Naive thymus-derived CD4-positive, alpha-beta T cell (primary cell): ENCODE measurements around the gene CNTN5. TPM values are rescaled to one million over a fixed set of nuclear protein-coding genes. Genes with fewer than 3 reads are reported as not detected.

ENCODE experiments used
- ATAC-seq: fragments of 150-1000 bp; cut with Tn5 transposase; 2 replicates; pipeline ENCODE4 v1.10.0; 2021; ENCODE audit warnings: mild to moderate bottlenecking, moderate library complexity
- CTCF ChIA-PET: fragments of 350-600 bp; sonication (Branson Sonifier 250); formaldehyde crosslinking; loops from one replicate; lab custom pipeline; 2021; ENCODE audit warnings: antibody characterized with exemption; lab: Charles Lee
- POLR2A ChIA-PET: fragments of 350-600 bp; sonication (Branson Sonifier 250); formaldehyde crosslinking; loops from one replicate; lab custom pipeline; 2021; ENCODE audit warnings: antibody characterized with exemption, inconsistent platforms; lab: Charles Lee
- DNase-seq, 9 donors: peaks; one replicate each; pipeline versions ENCODE4 v3.0.0 to v3.0.0-alpha.2; 2020 to 2022; ENCODE audit warnings: mixed read lengths in 1 of 9
- H3K27ac ChIP-seq: one replicate; pipeline ENCODE4 v1.7.0; 2013; ENCODE audit warnings: mild to moderate bottlenecking, low read depth, low read length, moderate library complexity
- H3K27me3 ChIP-seq, 2 donors: one replicate each; pipeline ENCODE4 v1.7.0; 2013; ENCODE audit warnings: low read length in 2 of 2, mild to moderate bottlenecking in 2 of 2, moderate library complexity in 2 of 2; ENCODE audit not compliant: control insufficient read depth in 2 of 2, insufficient read depth in 2 of 2
- H3K36me3 ChIP-seq, 3 experiments: 1 replicate in 2 of 3; 2 replicates in 1 of 3; pipeline ENCODE4 v1.7.0; 2013; ENCODE audit warnings: low read length in 3 of 3, mild to moderate bottlenecking in 3 of 3, moderate library complexity in 1 of 3; ENCODE audit not compliant: insufficient read depth in 3 of 3, control insufficient read depth in 2 of 3
- H3K4me1 ChIP-seq, 2 donors: one replicate each; pipeline ENCODE4 v1.7.0; 2013; ENCODE audit warnings: low read length in 2 of 2, mild to moderate bottlenecking in 2 of 2, moderate library complexity in 1 of 2; ENCODE audit not compliant: control insufficient read depth in 2 of 2, insufficient read depth in 2 of 2
- H3K4me3 ChIP-seq: 2 replicates; pipeline ENCODE4 v1.7.0; 2013; ENCODE audit warnings: mild to moderate bottlenecking, low read length
- H3K9me3 ChIP-seq, 3 experiments: 1 replicate in 2 of 3; 2 replicates in 1 of 3; pipeline ENCODE4 v1.7.0; 2013; ENCODE audit warnings: low read length in 3 of 3; ENCODE audit not compliant: control insufficient read depth in 2 of 3
- H3K27ac Mint-ChIP-seq, 9 donors: one replicate each; pipeline ENCODE4 v1.8.0; 2020 to 2022; ENCODE audit warnings: mixed read lengths in 9 of 9, mild to moderate bottlenecking in 8 of 9, moderate library complexity in 5 of 9, inconsistent platforms in 2 of 9
- H3K27me3 Mint-ChIP-seq, 5 donors: one replicate each; pipeline ENCODE4 v1.8.0; 2021 to 2022; ENCODE audit warnings: mixed read lengths in 5 of 5, mild to moderate bottlenecking in 1 of 5
- H3K36me3 Mint-ChIP-seq, 5 donors: one replicate each; pipeline ENCODE4 v1.8.0; 2020 to 2022; ENCODE audit warnings: mixed read lengths in 5 of 5, mild to moderate bottlenecking in 3 of 5, inconsistent platforms in 1 of 5
- H3K4me1 Mint-ChIP-seq, 7 donors: one replicate each; pipeline ENCODE4 v1.8.0; 2020 to 2022; ENCODE audit warnings: mixed read lengths in 7 of 7, mild to moderate bottlenecking in 3 of 7, inconsistent platforms in 1 of 7
- H3K4me3 Mint-ChIP-seq, 10 donors: one replicate each; pipeline ENCODE4 v1.8.0; 2020 to 2022; ENCODE audit warnings: mild to moderate bottlenecking in 10 of 10, mixed read lengths in 10 of 10, moderate library complexity in 6 of 10, inconsistent platforms in 2 of 10
- H3K9me3 Mint-ChIP-seq, 11 donors: one replicate each; pipeline ENCODE4 v1.8.0; 2020 to 2022; ENCODE audit warnings: mixed read lengths in 11 of 11, mild to moderate bottlenecking in 4 of 11, inconsistent platforms in 1 of 11, moderate library complexity in 1 of 11
- intact Hi-C, 2 donors: fragments of 100-400 bp; cut with micrococcal nuclease; formaldehyde crosslinking; loops; one replicate each; pipeline ENCODE4 v1.15.1; 2023
- polyA plus RNA-seq, 2 donors: library from polyadenylated mRNA; unstranded; fragments of 300-500 nt; fragmentation: Illumina TruSeq; gene quantifications; one replicate each; pipeline ENCODE4 v1.2.3, GENCODE V29; 2021
- total RNA-seq, 6 experiments: library from RNA in 5 of 6; stranded (reverse) in 5 of 6; gene quantifications; 1 replicate in 5 of 6; 2 replicates in 1 of 6; pipeline ENCODE4 v1.2.3 and lab custom pipeline; 2021 to 2026

Gene CNTN5
- total and polyA plus RNA-seq, 7 experiments from 2014 or later: not detected

DNA sequence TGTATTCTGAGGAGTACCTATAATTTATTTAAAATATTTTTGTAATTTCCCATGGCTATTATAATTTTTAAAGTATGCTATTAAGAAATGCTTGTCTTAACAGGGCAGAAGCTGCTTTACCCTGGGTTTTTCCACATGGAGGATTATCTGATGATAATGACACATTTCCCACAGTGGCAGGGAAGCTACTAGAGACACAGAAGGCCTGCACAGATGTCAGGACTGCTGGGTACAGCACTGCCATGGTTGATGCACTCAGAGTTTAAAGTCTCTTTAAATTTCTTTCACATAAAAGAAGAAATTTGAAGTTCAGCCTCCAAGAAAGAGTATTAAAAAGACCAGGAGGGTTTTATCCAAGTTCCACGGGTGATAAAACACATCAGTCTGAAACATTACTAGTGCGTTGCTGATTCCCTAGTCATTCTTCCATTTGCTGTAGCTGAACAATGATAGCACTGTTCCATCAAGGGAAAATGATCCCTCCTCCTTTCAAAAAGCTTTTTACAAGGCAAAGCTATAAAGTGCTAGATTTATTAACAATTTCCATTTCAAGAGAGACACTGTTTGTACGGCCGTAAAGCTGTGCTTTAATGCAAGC, 363.0 kb downstream of the CNTN5 start:
- Mint-ChIP-seq H3K36me3 (no peaks in the 10 kb centered on the region), H3K4me3 (no peak overlapping the region), H3K27ac (no peak overlapping the region), H3K4me1 (no peaks in the 10 kb centered on the region), H3K9me3 (peaks cover 0 to 19% (median 2%) of the 10 kb centered on the region in 11 donors), H3K27me3 (no peaks in the 10 kb centered on the region)
- intact Hi-C loops: no loop called here
- ChIA-PET POLR2A (no interaction called here), CTCF (no interaction called here)
- no peak overlapping the region for H3K27ac ChIP-seq
- DNase-seq (no peak), ATAC-seq (no peak)
- H3K9me3 ChIP-seq: peaks cover 0 to 4% (median 0%) of the 10 kb centered on the region in 3 experiments
- H3K36me3 ChIP-seq: no peaks in the 10 kb centered on the region
- H3K4me3 ChIP-seq: no peak overlapping the region
- H3K27me3 ChIP-seq: no peaks in the 10 kb centered on the region
- no peaks in the 10 kb centered on the region for H3K4me1 ChIP-seq

DNA sequence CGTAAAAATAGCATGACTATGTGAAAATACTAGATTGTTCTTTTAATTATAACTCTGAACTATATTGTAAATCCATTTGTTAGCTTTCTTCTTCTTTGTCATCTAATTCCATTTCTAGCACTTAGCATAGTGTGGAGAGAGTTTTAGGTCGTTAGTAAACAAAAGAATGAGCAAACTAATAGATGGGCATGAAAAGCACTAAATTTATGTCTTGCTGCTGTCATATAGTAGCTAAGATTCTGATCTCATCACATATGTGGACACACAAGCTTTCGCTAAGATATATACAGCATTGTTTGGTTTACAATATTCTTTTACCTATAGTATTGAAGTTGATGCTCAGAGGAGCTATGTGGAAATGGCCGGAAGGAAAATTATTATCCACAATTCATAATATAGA, 370.5 kb downstream of the CNTN5 start:
- no peak for ATAC-seq
- POLR2A ChIA-PET: no interaction called here
- Mint-ChIP-seq H3K27ac (no peak overlapping the region), H3K4me3 (no peak overlapping the region), H3K9me3 (peaks cover 0 to 12% (median 2%) of the 10 kb centered on the region in 11 donors), H3K4me1 (no peaks in the 10 kb centered on the region), H3K36me3 (no peaks in the 10 kb centered on the region), H3K27me3 (no peaks in the 10 kb centered on the region)
- Histone ChIP-seq H3K9me3 (peaks cover 0 to 4% (median 0%) of the 10 kb centered on the region in 3 experiments), H3K27ac (no peak overlapping the region), H3K36me3 (no peaks in the 10 kb centered on the region), H3K4me1 (no peaks in the 10 kb centered on the region), H3K27me3 (no peaks in the 10 kb centered on the region), H3K4me3 (no peak overlapping the region)
- CTCF ChIA-PET: no interaction called here
- intact Hi-C loops: no loop called here
- DNase-seq: no peak

DNA sequence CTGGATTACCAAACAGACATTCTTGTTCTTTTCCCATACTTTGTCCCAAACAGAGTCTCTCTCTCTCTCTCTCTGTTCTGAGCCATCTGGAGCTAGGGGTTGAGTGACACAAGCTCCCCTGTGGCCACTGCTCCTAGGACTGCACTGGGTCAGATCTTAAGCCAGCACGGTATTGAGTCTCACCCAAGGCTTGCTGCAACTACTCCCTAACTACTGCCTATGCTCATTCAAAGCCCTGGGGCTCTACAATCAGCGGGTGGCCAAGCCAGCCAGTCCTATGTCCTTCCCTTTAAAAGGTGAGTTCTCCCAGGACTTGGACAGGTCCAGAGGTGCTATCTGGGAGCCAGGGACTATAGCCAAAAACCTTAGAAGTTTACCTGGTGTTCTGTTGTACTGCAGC, 385.6 kb downstream of the CNTN5 start:
- no peak overlapping the region for H3K27ac ChIP-seq
- Mint-ChIP-seq H3K4me1 (no peaks in the 10 kb centered on the region), H3K27ac (no peak overlapping the region), H3K27me3 (no peaks in the 10 kb centered on the region), H3K36me3 (peaks cover 0 to 5% (median 0%) of the 10 kb centered on the region in 5 donors), H3K4me3 (no peak overlapping the region), H3K9me3 (peaks cover 0 to 30% (median 4%) of the 10 kb centered on the region in 11 donors)
- ATAC-seq: no peak
- intact Hi-C loops: no loop called here
- no peak for DNase-seq
- ChIA-PET CTCF (no interaction called here), POLR2A (no interaction called here)
- H3K27me3 ChIP-seq: no peaks in the 10 kb centered on the region
- H3K36me3 ChIP-seq: no peaks in the 10 kb centered on the region
- no peaks in the 10 kb centered on the region for H3K4me1 ChIP-seq
- H3K9me3 ChIP-seq: no peaks in the 10 kb centered on the region
- H3K4me3 ChIP-seq: no peak overlapping the region

DNA sequence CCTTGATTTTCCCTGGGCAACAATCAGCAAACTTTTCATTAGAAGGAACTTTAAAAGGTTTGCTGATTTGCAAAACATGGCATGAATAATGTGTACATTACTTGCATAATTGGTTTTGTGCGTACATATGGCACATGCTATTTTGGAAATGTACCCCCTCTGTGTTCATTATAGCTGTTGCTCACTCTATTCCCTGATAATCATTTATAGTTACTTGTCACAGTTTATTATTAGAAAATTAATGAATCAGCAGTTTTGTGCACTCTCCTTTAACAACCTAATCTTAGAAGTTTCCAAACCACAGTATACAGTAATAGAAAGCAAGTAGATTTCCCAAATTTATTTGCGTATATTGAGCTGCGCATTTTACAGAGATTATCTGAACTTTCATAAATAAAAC, 389.9 kb downstream of the CNTN5 start:
- no peaks in the 10 kb centered on the region for H3K9me3 ChIP-seq
- no peak overlapping the region for H3K4me3 ChIP-seq
- Mint-ChIP-seq H3K4me3 (no peak overlapping the region), H3K4me1 (no peaks in the 10 kb centered on the region), H3K9me3 (peaks cover 0 to 17% (median 8%) of the 10 kb centered on the region in 11 donors), H3K36me3 (peaks cover 0 to 5% (median 0%) of the 10 kb centered on the region in 5 donors), H3K27me3 (no peaks in the 10 kb centered on the region), H3K27ac (no peak overlapping the region)
- no peak for DNase-seq
- no peaks in the 10 kb centered on the region for H3K36me3 ChIP-seq
- no peaks in the 10 kb centered on the region for H3K27me3 ChIP-seq
- ChIA-PET POLR2A (no interaction called here), CTCF (no interaction called here)
- ATAC-seq: no peak
- intact Hi-C loops: no loop called here
- H3K4me1 ChIP-seq: no peaks in the 10 kb centered on the region
- no peak overlapping the region for H3K27ac ChIP-seq

DNA sequence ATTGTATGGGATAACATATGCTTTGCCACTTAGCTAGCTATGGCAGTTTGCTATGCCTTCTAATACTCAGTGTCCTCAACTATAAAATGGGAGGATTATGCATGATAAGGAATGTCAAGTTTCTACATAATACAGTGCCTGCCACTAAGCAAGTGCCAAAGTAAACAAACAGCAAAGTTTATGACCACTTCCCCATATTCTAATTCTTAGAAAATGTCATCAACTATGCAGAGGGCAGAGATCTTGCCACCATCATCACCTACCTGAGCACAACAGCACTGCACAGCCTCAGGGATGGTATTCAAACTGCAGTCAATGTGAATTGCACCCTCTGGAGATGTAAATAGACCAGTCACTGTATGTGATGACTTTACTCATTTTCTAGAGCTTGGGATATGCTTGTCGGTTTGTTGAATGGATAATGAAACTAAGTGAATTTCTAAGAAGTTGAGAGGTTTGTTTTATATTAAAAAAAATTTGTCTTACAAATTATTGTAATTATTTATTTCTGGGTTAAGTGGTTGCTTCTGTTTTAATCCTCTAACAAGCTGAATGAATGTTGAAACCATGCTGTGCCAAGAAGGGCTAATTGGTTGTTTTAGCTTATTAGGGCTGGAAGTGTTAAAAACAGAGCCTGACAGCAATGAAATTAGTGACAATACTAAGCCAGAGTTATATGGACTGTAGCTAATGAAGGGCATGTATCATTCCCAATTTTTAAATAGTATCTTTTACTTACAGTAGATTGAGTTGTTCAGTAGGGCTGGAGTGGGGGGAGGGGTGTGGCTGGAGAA, 398.4 kb downstream of the CNTN5 start:
- no peak for ATAC-seq
- Histone ChIP-seq H3K4me3 (no peak overlapping the region), H3K27me3 (no peaks in the 10 kb centered on the region), H3K36me3 (no peaks in the 10 kb centered on the region), H3K9me3 (no peaks in the 10 kb centered on the region), H3K27ac (no peak overlapping the region), H3K4me1 (no peaks in the 10 kb centered on the region)
- DNase-seq: no peak
- H3K27me3 Mint-ChIP-seq: no peaks in the 10 kb centered on the region
- ChIA-PET POLR2A (no interaction called here), CTCF (no interaction called here)
- H3K9me3 Mint-ChIP-seq: peaks cover 1 to 18% (median 6%) of the 10 kb centered on the region in 11 donors
- intact Hi-C loops: no loop called here
- no peak overlapping the region for H3K4me3 Mint-ChIP-seq
- H3K4me1 Mint-ChIP-seq: no peaks in the 10 kb centered on the region
- H3K36me3 Mint-ChIP-seq: no peaks in the 10 kb centered on the region
- no peak overlapping the region for H3K27ac Mint-ChIP-seq

DNA sequence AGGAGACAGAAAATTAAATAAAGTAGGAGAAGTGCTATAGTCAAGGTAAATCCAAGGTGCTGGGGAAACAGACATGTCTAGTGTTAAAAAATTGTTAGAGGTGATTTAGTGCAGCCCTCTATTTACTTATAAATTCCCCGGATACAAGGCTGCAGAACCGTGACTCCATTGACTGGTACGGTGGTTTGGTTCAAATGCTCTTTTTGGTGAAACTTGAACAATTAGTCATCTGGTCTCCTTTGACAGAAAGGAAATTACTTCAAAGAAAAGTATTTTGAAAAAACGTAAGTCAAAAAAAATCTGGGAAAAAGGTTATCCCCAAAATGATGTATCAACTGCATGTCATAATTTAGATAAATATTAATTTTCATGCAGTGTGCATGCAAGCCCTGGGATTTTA, 399.2 kb downstream of the CNTN5 start:
- H3K4me3 ChIP-seq: no peak overlapping the region
- POLR2A ChIA-PET: no interaction called here
- ATAC-seq: no peak
- H3K9me3 ChIP-seq: no peaks in the 10 kb centered on the region
- Mint-ChIP-seq H3K4me1 (no peaks in the 10 kb centered on the region), H3K9me3 (peaks cover 0 to 18% (median 6%) of the 10 kb centered on the region in 11 donors), H3K27ac (no peak overlapping the region), H3K36me3 (no peaks in the 10 kb centered on the region), H3K27me3 (no peaks in the 10 kb centered on the region), H3K4me3 (no peak overlapping the region)
- DNase-seq: no peak
- H3K36me3 ChIP-seq: no peaks in the 10 kb centered on the region
- no peaks in the 10 kb centered on the region for H3K4me1 ChIP-seq
- CTCF ChIA-PET: no interaction called here
- intact Hi-C loops: no loop called here
- H3K27me3 ChIP-seq: no peaks in the 10 kb centered on the region
- no peak overlapping the region for H3K27ac ChIP-seq
